GM12874 (cell line): ENCODE results near the gene PPP6R2.

Experiments
- TF ChIP-seq, protein P1 (sequence below): IDR thresholded peaks from 2 replicates; pipeline ENCODE4 v1.5.1; 2011; ENCODE audit warnings: low read depth, mild to moderate bottlenecking, control low read depth, low read length, moderate library complexity; ENCODE audit not compliant: insufficient read depth

PPP6R2 gene

DNA sequence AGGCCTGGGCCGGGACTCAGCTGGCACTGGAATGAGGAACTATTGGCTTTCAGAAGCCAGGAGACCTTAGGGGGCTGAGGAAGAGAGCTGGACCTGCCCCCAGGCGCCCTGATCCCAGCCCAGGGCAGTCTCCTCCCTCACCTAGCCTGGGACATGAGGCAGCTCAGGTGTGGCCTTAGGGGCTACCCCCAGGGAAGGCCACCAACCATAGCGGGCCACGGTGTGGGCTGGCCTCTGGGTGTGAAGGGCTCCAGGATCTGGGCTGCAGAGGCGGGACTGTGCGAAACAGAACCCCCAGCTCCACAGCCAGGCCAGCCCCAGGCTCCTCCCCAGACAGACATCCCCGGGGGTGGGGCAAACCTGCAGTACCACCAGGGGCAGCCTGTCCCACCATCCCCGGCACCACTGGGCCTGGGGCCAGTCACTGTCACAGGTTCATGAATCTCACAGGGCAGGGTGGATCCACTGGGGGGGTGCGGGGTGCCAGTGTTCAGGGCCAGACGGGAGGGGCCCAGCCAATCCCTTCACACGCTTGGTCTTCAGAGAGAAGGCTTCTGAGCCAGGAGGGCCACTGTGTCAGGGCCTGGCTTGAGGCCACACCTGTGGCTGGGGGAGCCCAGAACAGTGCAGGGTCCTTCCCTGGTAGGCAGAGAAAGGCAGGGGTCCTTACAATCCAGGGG lies 39.1 kb upstream of the PPP6R2 start:
- TF ChIP-seq, protein P1, sequence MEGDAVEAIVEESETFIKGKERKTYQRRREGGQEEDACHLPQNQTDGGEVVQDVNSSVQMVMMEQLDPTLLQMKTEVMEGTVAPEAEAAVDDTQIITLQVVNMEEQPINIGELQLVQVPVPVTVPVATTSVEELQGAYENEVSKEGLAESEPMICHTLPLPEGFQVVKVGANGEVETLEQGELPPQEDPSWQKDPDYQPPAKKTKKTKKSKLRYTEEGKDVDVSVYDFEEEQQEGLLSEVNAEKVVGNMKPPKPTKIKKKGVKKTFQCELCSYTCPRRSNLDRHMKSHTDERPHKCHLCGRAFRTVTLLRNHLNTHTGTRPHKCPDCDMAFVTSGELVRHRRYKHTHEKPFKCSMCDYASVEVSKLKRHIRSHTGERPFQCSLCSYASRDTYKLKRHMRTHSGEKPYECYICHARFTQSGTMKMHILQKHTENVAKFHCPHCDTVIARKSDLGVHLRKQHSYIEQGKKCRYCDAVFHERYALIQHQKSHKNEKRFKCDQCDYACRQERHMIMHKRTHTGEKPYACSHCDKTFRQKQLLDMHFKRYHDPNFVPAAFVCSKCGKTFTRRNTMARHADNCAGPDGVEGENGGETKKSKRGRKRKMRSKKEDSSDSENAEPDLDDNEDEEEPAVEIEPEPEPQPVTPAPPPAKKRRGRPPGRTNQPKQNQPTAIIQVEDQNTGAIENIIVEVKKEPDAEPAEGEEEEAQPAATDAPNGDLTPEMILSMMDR: peak; percentile 21; the same call in 1 of the 2 replicates

DNA sequence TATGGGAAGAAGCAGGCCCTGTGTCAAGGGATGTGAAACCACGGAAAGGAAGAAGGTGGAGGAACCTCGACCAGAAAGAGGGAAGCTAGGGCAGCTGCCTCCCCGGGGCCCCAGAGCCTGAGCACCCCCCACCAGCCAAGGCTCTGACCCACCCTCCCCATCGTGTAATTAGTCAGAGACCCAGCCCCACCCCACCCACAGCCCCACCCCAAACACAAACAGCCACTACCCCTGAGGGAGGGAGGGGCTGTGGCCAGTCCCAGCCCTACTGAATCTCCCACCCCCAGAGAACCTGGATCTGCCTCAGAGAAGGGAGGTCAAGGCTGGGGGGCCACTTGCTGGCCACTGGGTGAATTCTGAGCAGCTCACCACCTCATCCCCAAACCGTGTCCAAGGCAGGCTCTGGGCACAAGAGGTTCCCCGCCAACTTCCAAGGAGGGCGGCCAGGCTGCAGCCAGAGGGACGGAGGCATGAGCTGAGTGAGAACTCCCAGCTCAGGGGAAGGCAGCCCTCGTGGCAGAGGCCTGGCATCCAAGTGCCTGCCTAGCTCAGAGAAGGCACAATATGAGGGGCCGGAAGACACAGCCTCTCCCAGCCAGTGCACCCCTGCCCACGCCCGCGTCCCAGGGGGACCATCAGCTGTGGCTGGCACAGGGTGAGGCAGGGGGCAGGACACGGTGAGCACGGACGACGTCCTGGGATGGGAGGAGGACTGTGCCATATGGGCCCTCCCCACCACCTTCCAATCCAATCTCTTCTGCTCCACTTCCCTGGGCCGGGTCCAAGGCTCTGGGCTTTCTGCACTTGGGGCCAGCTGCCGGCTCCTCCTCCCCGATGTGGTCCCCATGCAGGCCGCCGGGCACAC lies 38.4 kb upstream of the PPP6R2 start:
- TF ChIP-seq, protein P1: no peak

DNA sequence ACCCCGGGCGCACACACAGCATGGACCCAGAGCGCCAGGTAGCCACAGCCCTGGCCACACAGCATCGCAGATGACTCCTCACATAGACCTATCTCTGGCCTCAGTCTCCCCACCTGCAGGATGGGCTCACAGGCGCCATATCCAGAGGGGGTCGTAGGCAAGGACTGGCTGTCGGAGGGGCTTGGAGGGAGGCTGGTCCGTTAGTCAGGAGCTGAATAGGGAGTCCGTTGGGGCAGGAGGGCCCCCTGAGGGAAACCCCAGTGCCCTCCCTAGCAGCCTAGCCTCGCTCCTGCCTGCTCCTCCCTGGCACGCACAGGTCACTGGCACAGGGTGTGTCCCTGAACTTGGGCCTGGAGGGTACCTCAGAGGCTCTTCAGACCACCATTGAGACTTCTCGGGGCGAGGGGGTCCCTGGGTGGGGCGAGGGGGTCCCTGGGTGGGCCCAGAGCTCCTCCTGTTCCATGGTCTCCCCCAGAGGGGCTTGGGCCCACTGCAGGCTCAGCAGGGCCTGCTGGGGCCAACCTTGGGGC lies 37.7 kb upstream of the PPP6R2 start:
- TF ChIP-seq, protein P1: no peak

DNA sequence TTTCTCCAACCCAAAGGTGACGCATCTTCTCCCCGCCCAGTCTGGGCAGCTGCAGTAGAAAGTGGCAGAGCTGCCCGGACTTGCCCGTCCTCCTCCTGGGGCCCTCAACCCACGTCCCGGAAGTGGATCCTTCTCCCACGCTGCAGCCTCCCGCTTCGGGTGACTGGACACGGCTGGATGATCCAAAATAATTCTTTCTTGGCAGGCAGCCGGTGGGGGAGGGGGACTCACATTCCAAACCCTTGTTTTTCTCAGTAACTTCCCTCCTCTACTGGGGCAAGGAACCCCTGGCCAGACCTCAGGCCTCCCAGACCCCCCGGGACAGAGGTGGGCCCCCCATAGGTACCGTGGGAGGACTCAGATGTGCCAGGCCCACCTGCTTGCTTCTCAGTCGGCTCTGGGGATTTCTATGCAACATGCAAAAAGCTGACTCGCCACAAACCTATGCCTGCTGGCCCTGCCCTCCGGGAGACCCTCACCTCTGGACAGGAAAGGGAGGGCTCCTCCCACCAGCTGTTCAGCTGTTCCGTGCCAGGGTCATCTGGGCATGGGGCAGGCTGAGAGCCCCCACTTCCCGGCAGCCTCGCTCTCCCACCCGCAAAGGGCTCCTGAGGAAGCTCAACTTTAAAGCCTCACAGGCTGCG lies 37.1 kb upstream of the PPP6R2 start:
- TF ChIP-seq, protein P1: no peak

DNA sequence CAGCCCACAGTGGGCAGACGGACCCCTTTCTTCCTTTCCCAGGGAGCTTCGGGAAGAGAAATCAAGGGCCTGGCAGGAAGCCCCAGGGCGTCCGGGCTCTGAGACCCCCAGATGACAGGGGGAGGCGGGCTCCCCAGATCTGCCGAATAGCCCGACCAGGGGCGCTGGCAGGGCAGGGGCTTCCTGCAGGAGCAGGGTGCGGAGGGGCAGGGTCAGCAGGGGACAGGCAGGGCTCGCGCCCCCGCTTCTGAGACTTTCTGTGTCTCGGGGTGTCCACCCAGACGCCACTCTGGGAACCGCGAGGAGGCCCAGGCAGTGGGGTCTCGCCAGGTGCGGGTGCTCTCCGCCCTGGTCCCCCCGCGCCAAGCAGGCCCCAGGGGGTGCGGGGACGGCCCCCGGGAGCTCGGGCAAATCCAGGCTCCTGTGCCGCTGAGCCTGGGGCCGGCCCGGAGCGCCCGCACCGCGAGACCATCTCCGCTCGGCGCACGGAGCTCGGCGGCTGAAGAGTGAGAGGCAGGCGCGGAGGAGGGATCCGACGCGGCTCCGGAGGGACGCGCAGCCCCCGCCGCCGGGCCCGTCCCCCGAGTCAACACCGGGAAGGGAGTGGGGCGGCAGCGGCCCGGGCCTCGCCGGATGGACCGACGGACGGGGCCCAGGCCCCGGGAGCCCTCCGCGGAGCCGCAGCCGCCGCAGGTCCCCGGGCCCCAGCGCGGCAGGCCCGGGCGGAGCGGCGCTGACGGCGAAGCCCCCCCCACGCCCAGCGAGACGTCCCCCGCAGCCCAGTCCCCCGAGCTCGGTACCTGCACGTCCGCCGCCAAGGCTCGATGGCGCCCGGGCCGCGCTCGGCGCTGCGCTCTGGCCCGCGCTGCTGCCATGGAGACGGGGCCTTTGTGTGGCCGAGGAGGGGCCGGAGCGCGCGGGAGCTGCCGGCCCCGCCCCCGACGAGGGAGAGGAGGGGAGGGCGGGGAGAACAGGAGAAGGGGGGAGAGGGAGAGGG lies 36.1 kb upstream of the PPP6R2 start, which contains the start of gene PLXNB2:
TSS of gene PLXNB2 (minus strand) at position 894 of the 997 bp plus-strand sequence. CDS start 17,062 bp downstream, outside the sequence.
- TF ChIP-seq, protein P1: no peak

DNA sequence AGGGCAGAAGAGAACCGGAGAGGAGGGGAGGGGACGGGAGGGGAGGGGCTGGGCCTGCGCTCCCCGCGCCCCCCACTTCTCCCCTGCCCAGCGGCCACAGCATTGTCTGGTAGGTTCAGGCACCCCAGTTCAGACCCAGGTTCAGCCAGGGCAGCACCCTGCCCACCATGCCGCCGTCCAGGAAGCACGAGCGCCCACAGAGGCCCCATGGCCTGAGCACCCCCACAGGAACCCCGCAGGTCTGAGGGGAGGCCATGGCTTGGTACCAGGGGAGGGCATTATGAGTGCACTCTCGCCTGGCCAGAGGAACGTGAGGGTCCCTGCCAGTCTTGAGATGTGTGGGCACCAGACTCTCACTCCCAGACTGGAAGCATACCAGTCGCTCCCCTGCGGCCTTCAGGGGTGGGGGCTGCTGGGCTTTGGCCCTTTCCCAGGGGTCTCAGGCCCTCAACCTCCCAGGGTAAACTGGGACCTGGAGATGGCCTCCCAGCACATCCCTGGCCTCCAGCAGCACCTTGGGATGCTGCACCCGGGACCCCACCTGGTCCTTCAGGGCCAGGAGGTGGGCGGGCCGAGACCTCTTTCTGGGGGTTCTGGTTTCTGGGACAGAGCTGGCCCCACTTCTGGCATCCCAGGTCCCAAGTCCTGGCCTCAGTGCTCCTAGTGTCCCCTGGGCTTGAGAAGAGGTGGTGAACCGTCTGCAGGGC lies 35.1 kb upstream of the PPP6R2 start:
- TF ChIP-seq, protein P1: no peak
